ENCODE data around the gene B4GALT1. TPM values are rescaled to one million over a fixed set of nuclear protein-coding genes. Genes with fewer than 3 reads are reported as not detected.

Gene B4GALT1
- total and polyA plus RNA-seq, 2 experiments from 2014 or later, result 74.3 to 140 TPM

DNA sequence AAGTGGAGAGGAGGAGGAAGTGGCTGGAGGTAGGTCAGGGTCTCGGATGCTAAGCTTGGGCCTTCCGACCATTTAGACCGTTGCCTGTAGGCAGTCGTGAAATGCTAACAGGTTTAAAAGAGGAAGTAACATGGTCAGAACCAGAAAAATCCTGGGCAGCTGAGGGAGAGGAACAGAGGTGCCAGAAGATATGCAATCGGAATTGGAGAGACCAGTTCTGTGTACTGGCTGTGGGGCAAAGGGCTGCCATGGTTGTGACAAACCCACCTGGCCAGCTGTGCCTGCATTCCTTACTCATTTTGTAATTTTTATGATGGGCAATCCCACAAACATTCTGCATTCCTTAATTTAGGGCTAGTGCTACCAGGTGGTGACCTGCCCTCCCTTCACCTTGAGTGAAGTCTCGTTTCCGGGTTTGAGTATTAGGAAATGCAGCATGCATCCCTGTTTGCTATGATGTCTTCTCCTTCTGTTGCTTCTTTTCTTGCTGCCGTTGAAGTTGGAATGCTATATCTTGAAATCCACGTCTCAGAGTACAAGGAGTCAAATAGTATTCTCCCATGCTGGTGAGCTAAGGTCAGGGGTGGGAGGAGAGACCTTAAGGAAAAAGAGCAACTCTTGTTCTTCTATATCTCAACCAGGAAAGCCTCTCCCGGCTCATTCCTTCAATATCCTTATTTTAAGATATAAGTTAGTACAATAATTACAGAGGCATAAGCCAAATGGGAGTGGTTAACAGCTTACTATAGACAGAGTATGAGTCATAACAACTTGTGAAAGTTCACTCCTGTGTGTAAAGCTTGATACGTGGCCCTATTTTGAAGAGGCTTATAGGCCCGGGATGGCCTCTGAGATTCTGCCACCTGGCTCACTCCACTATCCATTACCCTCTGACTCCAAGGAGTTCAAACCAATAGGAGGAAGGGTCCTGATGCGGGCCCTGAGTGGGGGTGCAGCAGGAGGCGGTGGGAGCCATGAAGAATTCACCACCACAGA, 37.0 kb downstream of the B4GALT1 start:
- no peaks in the 10 kb centered on the region for H3K9me3 ChIP-seq (ENCODE audit: low read depth)
- H3K27me3 ChIP-seq (replicated peaks; ENCODE audit: insufficient read depth), result no peaks in the 10 kb centered on the region
- H3K79me2 ChIP-seq (ENCODE audit: insufficient read depth), result peaks cover 97% of the 10 kb centered on the region
- H3K4me1 ChIP-seq (ENCODE audit: insufficient read depth), result peaks cover 36% of the 10 kb centered on the region
- H3K27ac ChIP-seq, result peak overlapping the region; percentile 79
- TF ChIP-seq EZH2phosphoT487 (IDR thresholded peaks at IDR 0.05; ENCODE audit: insufficient read depth, low read depth) (no peak), EZH2 (IDR thresholded peaks at IDR 0.05; ENCODE audit: insufficient read depth, poor library complexity, severe bottlenecking) (no peak)
- DNase-seq, result peak; percentile 88
- peak overlapping the region; percentile 61 for H3K9ac ChIP-seq
- no peak overlapping the region for H2AFZ ChIP-seq
- peaks cover 62% of the 10 kb centered on the region for H3F3A ChIP-seq (ENCODE audit: insufficient read depth)
- peak overlapping the region; percentile 31 for H3K4me2 ChIP-seq (ENCODE audit: unreplicated experiment)
- H3K4me3 ChIP-seq, result no peak overlapping the region
- no peaks in the 10 kb centered on the region for H3K9me2 ChIP-seq (ENCODE audit: insufficient read depth)
- no peaks in the 10 kb centered on the region for H4K20me1 ChIP-seq (ENCODE audit: insufficient read depth)
- in situ Hi-C loops (cut with MboI), result no loop called here
- H3K36me3 ChIP-seq (ENCODE audit: low read depth), result peaks cover 38% of the 10 kb centered on the region
- 80 to 81% methylated on average over 14 of the region's 14 CpGs for whole genome bisulfite sequencing, 2 experiments (ENCODE audit: low coverage in 1 of 2, low lambda C conversion rate in 2 of 2, missing lambda C conversion rate in 2 of 2)

DNA sequence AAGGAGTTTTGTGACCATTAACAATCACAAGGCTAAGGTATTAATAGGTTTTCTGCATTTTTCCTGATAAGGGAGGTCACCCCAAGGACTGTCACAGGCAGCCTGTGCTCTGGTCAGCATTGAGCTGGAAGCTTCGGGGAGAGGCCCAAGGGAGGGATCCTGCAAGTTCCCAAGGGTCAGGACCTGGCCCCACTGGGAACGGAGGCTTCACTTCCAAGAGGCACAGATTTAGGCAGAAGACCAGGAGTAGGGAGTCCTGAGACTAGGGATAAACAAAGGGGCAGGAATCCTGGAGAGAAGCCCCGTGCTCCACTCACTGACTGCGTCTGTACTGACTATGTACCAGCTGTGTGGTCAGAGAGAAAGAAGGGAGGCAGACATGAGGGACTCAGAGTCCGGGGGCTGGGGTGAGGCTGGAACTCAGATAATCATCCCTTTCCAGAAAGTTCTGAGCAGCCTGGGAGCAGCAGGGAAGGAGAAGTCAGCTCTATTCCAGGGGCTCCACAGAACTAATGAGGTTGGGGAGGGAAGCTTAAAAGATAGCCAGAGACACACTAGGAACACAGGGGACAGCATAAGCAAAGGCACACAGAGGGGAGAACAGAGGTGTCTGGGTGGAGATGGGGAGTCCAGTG, 37.8 kb downstream of the B4GALT1 start:
- Histone ChIP-seq H3K9me2 (ENCODE audit: insufficient read depth) (no peaks in the 10 kb centered on the region), H3K9ac (no peak overlapping the region), H3K79me2 (ENCODE audit: insufficient read depth) (peaks cover 97% of the 10 kb centered on the region), H3K9me3 (ENCODE audit: low read depth) (no peaks in the 10 kb centered on the region), H3K27me3 (replicated peaks; ENCODE audit: insufficient read depth) (no peaks in the 10 kb centered on the region), H3K4me1 (ENCODE audit: insufficient read depth) (peaks cover 37% of the 10 kb centered on the region), H3K27ac (peak overlapping the region; percentile 79; the same call in 1 of the 2 replicates), H3F3A (ENCODE audit: insufficient read depth) (peaks cover 59% of the 10 kb centered on the region), H3K4me3 (no peak overlapping the region), H3K36me3 (ENCODE audit: low read depth) (peaks cover 34% of the 10 kb centered on the region), H4K20me1 (ENCODE audit: insufficient read depth) (no peaks in the 10 kb centered on the region), H2AFZ (no peak overlapping the region), H3K4me2 (ENCODE audit: unreplicated experiment) (no peak overlapping the region)
- in situ Hi-C loops (cut with MboI), result no loop called here
- TF ChIP-seq EZH2phosphoT487 (IDR thresholded peaks at IDR 0.05; ENCODE audit: insufficient read depth, low read depth) (no peak), EZH2 (IDR thresholded peaks at IDR 0.05; ENCODE audit: insufficient read depth, poor library complexity, severe bottlenecking) (no peak)
- 73 to 84% methylated on average over 5 of the region's 5 CpGs for WGBS, 2 experiments (ENCODE audit: low coverage in 1 of 2, low lambda C conversion rate in 2 of 2, missing lambda C conversion rate in 2 of 2)
- no peak for DNase-seq

DNA sequence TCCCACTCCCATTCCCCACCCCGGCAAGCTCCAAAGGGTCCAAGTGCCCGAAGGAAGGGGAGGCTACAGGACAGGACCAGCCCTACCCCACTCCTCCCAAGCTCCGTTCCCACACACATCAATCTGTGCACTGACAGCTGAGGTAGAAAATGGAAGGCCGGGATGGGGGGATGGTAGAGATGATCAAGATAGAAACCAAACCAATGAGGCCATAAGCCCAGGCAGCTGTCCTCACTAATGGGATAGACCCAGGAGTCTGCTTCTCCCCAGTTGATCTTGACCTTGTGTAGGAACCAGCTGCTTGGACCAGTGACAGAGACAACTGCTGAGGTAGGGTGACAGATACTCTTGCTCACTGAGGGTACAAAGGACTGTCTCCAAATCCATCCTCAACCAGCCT, 38.6 kb downstream of the B4GALT1 start:
- Histone ChIP-seq H3K9me2 (ENCODE audit: insufficient read depth) (no peaks in the 10 kb centered on the region), H3K36me3 (ENCODE audit: low read depth) (peaks cover 26% of the 10 kb centered on the region), H3K4me1 (ENCODE audit: insufficient read depth) (peaks cover 37% of the 10 kb centered on the region), H3K27ac (no peak overlapping the region), H3K27me3 (replicated peaks; ENCODE audit: insufficient read depth) (no peaks in the 10 kb centered on the region), H3K9ac (no peak overlapping the region), H3K4me3 (no peak overlapping the region), H4K20me1 (ENCODE audit: insufficient read depth) (no peaks in the 10 kb centered on the region), H3K79me2 (ENCODE audit: insufficient read depth) (peaks cover 97% of the 10 kb centered on the region), H2AFZ (no peak overlapping the region), H3K9me3 (ENCODE audit: low read depth) (no peaks in the 10 kb centered on the region), H3F3A (ENCODE audit: insufficient read depth) (peaks cover 53% of the 10 kb centered on the region), H3K4me2 (ENCODE audit: unreplicated experiment) (no peak overlapping the region)
- 96 to 100% methylated on average over 4 of the region's 4 CpGs for WGBS, 2 experiments (ENCODE audit: low coverage in 1 of 2, low lambda C conversion rate in 2 of 2, missing lambda C conversion rate in 2 of 2)
- no peak for TF ChIP-seq EZH2phosphoT487 (IDR thresholded peaks at IDR 0.05; ENCODE audit: insufficient read depth, low read depth)
- TF ChIP-seq EZH2 (IDR thresholded peaks at IDR 0.05; ENCODE audit: insufficient read depth, poor library complexity, severe bottlenecking), result no peak
- no peak for DNase-seq
- in situ Hi-C loops (cut with MboI), result no loop called here

DNA sequence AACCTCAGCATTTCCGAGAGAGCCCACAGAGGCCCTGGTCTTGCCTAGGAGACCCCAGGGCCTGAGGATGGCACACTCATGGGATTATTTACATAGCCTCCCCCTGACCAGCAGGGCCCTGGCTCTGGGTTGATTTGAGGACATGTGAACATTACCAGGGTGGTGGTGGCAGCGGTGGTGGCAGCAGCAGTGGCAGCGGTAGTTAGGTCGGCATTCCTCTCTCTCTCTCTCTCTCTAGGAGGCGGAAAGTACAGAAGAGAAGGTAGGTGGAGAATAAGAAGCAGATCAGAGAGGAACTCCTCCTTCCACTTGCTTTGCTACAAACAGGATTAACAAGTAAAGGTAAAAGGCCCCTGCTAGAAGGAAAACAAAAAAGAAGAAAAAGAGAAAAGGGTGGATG, 39.3 kb downstream of the B4GALT1 start:
- H3K36me3 ChIP-seq (ENCODE audit: low read depth), result peaks cover 19% of the 10 kb centered on the region
- DNase-seq, result no peak
- in situ Hi-C loops (cut with MboI), result no loop called here
- H3K79me2 ChIP-seq (ENCODE audit: insufficient read depth), result peaks cover 97% of the 10 kb centered on the region
- H3K4me2 ChIP-seq (ENCODE audit: unreplicated experiment), result no peak overlapping the region
- no peaks in the 10 kb centered on the region for H3K27me3 ChIP-seq (replicated peaks; ENCODE audit: insufficient read depth)
- peaks cover 54% of the 10 kb centered on the region for H3F3A ChIP-seq (ENCODE audit: insufficient read depth)
- no peaks in the 10 kb centered on the region for H4K20me1 ChIP-seq (ENCODE audit: insufficient read depth)
- no peaks in the 10 kb centered on the region for H3K9me2 ChIP-seq (ENCODE audit: insufficient read depth)
- WGBS, 2 experiments (ENCODE audit: low coverage in 1 of 2, low lambda C conversion rate in 2 of 2, missing lambda C conversion rate in 2 of 2), result 87 to 90% methylated on average over 5 of the region's 5 CpGs
- H2AFZ ChIP-seq, result no peak overlapping the region
- H3K9ac ChIP-seq, result no peak overlapping the region
- peaks cover 34% of the 10 kb centered on the region for H3K4me1 ChIP-seq (ENCODE audit: insufficient read depth)
- H3K27ac ChIP-seq, result no peak overlapping the region
- TF ChIP-seq EZH2phosphoT487 (IDR thresholded peaks at IDR 0.05; ENCODE audit: insufficient read depth, low read depth) (no peak), EZH2 (IDR thresholded peaks at IDR 0.05; ENCODE audit: insufficient read depth, poor library complexity, severe bottlenecking) (no peak)
- H3K4me3 ChIP-seq, result no peak overlapping the region
- no peaks in the 10 kb centered on the region for H3K9me3 ChIP-seq (ENCODE audit: low read depth)
